ENCODE data around the gene CDH18.

DNA sequence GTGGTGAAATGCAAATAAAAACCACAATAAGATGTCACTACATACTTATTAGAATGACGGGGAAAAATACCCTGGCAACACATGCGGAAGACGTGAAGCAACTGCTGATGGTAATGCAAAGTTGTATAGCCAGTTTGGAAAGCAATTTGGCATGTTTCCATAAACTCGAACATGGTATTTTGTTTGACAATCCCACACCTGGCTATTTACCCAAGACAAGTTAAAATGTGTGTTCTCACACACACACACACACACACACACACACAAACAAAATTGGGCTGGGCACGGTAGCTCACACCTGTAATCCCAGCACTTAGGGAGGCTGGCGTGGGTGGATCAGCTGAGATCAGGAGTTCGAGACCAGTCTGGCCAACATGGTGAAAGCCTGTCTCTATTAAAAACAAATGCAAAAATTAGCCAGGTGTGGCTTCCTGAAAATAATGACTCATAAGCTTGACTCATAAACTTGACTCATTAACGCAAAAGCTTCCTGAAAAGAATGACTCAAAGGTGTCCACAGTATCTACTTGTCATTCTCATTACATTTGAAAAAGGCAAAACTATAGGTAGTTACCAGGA is 456.5 kb downstream of the CDH18 start:
- TF ChIP-seq, protein P1, sequence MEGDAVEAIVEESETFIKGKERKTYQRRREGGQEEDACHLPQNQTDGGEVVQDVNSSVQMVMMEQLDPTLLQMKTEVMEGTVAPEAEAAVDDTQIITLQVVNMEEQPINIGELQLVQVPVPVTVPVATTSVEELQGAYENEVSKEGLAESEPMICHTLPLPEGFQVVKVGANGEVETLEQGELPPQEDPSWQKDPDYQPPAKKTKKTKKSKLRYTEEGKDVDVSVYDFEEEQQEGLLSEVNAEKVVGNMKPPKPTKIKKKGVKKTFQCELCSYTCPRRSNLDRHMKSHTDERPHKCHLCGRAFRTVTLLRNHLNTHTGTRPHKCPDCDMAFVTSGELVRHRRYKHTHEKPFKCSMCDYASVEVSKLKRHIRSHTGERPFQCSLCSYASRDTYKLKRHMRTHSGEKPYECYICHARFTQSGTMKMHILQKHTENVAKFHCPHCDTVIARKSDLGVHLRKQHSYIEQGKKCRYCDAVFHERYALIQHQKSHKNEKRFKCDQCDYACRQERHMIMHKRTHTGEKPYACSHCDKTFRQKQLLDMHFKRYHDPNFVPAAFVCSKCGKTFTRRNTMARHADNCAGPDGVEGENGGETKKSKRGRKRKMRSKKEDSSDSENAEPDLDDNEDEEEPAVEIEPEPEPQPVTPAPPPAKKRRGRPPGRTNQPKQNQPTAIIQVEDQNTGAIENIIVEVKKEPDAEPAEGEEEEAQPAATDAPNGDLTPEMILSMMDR (IDR thresholded peaks at IDR 0.05; ENCODE audit: low read length): no peak
- no peak for TF ChIP-seq EZH2 (IDR thresholded peaks at IDR 0.05; ENCODE audit: borderline replicate concordance, low read length)

All from OCI-LY1 (cell line).